ENCODE measurements around the gene PIP5K1A. TPM values are rescaled to one million over a fixed set of nuclear protein-coding genes. Genes with fewer than 3 reads are reported as not detected.
A peak's percentile ranks its signal among the peaks of the same experiment; 100 is the strongest.

PIP5K1A gene
- total and polyA plus RNA-seq, 9 of the 15 experiments (the other 6 are each of a cell fraction or from before 2014, with no cell fraction given) = 1.9 to 42.4 (median 18.8) TPM

GRCh38 chr1:151165738-151166504 is 32.4 kb upstream of the PIP5K1A start, which contains the start of the genes LYSMD1 and SCNM1 (continued):
- TF ChIP-seq STAG1 (CRISPR knock-in tag; IDR thresholded peaks at IDR 0.05; ENCODE audit: borderline replicate concordance) (no peak), IRF9 (tag; IDR thresholded peaks at IDR 0.05) (no peak), ZNF395 (CRISPR knock-in tag; IDR thresholded peaks at IDR 0.05) (peak; percentile 97), EHMT2 (IDR thresholded peaks at IDR 0.05) (no peak), ETS1 (conservative IDR thresholded peaks at IDR 0.05; ENCODE audit: control insufficient read depth, low read depth, low read length) (peak; percentile 100), ZBED1 (IDR thresholded peaks at IDR 0.05) (0 out of 2 replicates have a peak, but pooled peaks have one; percentile 23), POLR2AphosphoS5 (IDR thresholded peaks at IDR 0.05; ENCODE audit: control insufficient read depth, insufficient read depth, low read depth, low read length) (peak; percentile 76), ZNF217 (CRISPR knock-in tag; IDR thresholded peaks at IDR 0.05) (no peak), HNRNPL (IDR thresholded peaks at IDR 0.05; ENCODE audit: low read depth, low read length) (no peak), NR3C1 (CRISPR knock-in tag; IDR thresholded peaks at IDR 0.05) (no peak), TCF7L2 (IDR thresholded peaks at IDR 0.05; ENCODE audit: low read depth, low read length) (peak; percentile 68; the same call in 1 of the 2 replicates), WHSC1 (IDR thresholded peaks at IDR 0.05; ENCODE audit: low read length) (no peak), TRIM28 (IDR thresholded peaks at IDR 0.05) (0 out of 2 replicates have a peak, but pooled peaks have one; percentile 13), NFIC (IDR thresholded peaks at IDR 0.05) (no peak), ZNF311 (CRISPR knock-in tag; IDR thresholded peaks at IDR 0.05) (no peak), MTF1 (CRISPR knock-in tag; IDR thresholded peaks at IDR 0.05; ENCODE audit: borderline replicate concordance) (no peak), CEBPB (tag; IDR thresholded peaks at IDR 0.05) (peak; percentile 57; the same call in 1 of the 2 replicates), KLF13 (tag; IDR thresholded peaks at IDR 0.05; ENCODE audit: borderline replicate concordance, low read depth) (peak; percentile 81), SREBF2 (CRISPR knock-in tag; IDR thresholded peaks at IDR 0.05) (no peak), ZFP91 (CRISPR knock-in tag; IDR thresholded peaks at IDR 0.05) (no peak), FOXM1 (IDR thresholded peaks at IDR 0.05; ENCODE audit: low read depth) (peak; percentile 65), FOXM1 (CRISPR knock-in tag; IDR thresholded peaks at IDR 0.05; ENCODE audit: low read depth) (no peak), TRIM24 (IDR thresholded peaks at IDR 0.05) (peak in 1 of 2 experiments; percentile 87; a peak in 2 of 4 replicates), POU5F1 (IDR thresholded peaks at IDR 0.05; ENCODE audit: borderline replicate concordance, low read depth, low read length, partially characterized antibody) (peak; percentile 100), EP400 (IDR thresholded peaks at IDR 0.05) (peak; percentile 84)

Measured in K562 (cell line).